ENCODE results near the gene MXRA7. TPM values are rescaled to one million over a fixed set of nuclear protein-coding genes. Genes with fewer than 3 reads are reported as not detected.
"Not testable (repeated sequence)": the region's sequence is repeated elsewhere in the genome, so short reads cannot be mapped to it uniquely, and the experiment has no call there.

The MXRA7 gene
- total RNA-seq, 1 donor from 2014 or later = 236 TPM

DNA sequence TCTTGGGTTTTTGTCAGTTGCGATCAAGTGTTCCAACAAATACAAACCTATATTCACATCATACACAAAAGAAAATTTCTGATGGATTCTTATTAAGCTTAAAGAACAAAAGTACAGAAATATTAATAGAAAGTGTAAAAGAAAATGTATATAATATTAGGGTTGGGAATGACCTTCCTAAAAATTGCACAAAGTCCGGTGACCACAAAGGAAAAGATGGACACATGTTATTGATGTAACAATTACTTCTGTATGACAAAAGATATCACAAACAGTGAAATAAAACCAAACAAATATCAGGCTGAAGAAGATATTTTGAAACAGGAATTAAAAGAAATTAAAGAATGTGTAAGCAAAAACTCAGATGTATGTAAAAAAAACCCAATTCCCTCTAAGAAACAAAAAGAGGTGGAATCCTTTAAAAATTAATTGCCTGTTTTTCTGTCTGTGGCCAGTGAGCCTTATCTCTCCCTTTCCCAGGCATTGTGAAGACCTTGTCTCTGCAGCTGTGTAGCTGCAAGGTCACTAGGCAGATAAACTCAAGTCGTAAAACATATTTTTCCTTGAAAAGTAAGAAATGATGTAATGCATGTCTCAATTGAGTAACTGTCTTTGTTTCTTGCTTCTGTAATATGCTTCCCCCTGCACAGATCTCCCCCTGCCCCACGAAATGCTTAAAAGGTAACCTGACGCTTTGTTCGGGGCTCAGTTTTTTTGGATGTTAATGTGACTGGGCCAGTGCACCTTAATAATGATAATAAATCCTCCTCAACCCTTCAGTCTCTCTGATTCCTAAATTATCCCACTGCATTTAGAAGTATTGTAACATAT, 70.0 kb downstream of the MXRA7 start:
- Mint-ChIP-seq H3K4me1 (ENCODE audit: low read depth, unreplicated experiment) (no peaks in the 10 kb centered on the region), H3K27ac (ENCODE audit: unreplicated experiment) (no peak overlapping the region), H3K4me3 (ENCODE audit: unreplicated experiment) (no peak overlapping the region)

DNA sequence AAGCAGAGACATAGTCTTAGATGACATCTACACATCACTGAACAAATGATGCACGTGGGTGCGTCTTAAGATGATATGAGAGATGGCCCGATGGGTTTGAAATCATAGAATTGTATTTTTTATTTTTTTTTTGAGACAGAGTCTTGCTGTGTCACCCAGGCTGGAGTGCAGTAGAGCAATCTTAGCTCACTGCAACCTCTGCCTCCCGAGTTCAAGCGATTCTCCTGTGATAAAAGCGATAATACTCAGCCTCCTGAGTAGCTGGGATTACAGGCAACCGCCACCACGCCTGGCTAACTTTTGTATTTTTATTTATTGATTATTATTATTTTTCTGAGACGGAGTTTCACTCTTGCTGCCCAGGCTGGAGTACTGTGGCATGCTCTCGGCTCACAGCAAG, 72.5 kb downstream of the MXRA7 start:
- no peak overlapping the region for H3K4me3 Mint-ChIP-seq (ENCODE audit: unreplicated experiment)
- TF ChIP-seq, protein P1, sequence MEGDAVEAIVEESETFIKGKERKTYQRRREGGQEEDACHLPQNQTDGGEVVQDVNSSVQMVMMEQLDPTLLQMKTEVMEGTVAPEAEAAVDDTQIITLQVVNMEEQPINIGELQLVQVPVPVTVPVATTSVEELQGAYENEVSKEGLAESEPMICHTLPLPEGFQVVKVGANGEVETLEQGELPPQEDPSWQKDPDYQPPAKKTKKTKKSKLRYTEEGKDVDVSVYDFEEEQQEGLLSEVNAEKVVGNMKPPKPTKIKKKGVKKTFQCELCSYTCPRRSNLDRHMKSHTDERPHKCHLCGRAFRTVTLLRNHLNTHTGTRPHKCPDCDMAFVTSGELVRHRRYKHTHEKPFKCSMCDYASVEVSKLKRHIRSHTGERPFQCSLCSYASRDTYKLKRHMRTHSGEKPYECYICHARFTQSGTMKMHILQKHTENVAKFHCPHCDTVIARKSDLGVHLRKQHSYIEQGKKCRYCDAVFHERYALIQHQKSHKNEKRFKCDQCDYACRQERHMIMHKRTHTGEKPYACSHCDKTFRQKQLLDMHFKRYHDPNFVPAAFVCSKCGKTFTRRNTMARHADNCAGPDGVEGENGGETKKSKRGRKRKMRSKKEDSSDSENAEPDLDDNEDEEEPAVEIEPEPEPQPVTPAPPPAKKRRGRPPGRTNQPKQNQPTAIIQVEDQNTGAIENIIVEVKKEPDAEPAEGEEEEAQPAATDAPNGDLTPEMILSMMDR (IDR thresholded peaks at IDR 0.05; ENCODE audit: partially characterized antibody, unreplicated experiment) = no peak
- no peaks in the 10 kb centered on the region for H3K4me1 Mint-ChIP-seq (ENCODE audit: low read depth, unreplicated experiment)
- H3K27me3 Mint-ChIP-seq (ENCODE audit: unreplicated experiment) = no peaks in the 10 kb centered on the region
- no peaks in the 10 kb centered on the region for H3K9me3 Mint-ChIP-seq (ENCODE audit: unreplicated experiment)
- DNase-seq = no peak
- no peak overlapping the region for H3K27ac Mint-ChIP-seq (ENCODE audit: unreplicated experiment)
- H3K36me3 Mint-ChIP-seq (ENCODE audit: unreplicated experiment) = no peaks in the 10 kb centered on the region

More for the DNA sequence above, 70.0 kb downstream of the MXRA7 start:
- TF ChIP-seq, protein P1 (IDR thresholded peaks at IDR 0.05; ENCODE audit: partially characterized antibody, unreplicated experiment) = no peak
- Mint-ChIP-seq H3K27me3 (ENCODE audit: unreplicated experiment) (no peaks in the 10 kb centered on the region), H3K36me3 (ENCODE audit: unreplicated experiment) (no peaks in the 10 kb centered on the region), H3K9me3 (ENCODE audit: unreplicated experiment) (peaks cover 2% of the 10 kb centered on the region)
- DNase-seq = no peak

DNA sequence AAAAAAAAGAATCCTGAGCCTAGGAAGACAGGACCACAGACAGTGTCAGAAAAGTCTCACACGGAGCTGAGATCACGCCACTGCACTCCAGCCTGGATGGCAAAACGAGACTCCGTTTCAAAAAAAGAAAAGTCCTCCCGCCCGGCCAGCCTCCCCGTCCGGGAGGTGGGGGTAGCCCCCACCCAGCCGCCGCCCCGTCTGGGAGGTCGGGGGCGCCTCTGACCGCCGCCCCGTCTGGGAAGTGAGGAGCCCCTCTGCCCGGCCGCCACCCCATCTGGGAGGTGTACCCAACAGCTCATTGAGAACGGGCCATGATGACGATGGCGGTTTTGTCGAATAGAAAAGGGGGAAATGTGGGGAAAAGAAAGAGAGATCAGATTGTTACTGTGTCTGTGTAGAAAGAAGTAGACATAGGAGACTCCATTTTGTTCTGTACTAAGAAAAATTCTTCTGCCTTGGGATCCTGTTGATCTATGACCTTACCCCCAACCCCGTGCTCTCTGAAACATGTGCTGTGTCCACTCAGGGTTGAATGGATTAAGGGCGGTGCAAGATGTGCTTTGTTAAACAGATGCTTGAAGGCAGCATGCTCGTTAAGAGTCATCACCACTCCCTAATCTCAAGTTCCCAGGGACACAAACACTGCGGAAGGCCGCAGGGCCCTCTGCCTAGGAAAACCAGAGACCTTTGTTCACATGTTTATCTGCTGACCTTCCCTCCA, 74.1 kb downstream of the MXRA7 start:
- not testable (repeated sequence) for H3K9me3 Mint-ChIP-seq (ENCODE audit: unreplicated experiment); DNase-seq; H3K4me1 Mint-ChIP-seq (ENCODE audit: low read depth, unreplicated experiment); H3K27ac Mint-ChIP-seq (ENCODE audit: unreplicated experiment); H3K4me3 Mint-ChIP-seq (ENCODE audit: unreplicated experiment); H3K36me3 Mint-ChIP-seq (ENCODE audit: unreplicated experiment); H3K27me3 Mint-ChIP-seq (ENCODE audit: unreplicated experiment)

DNA sequence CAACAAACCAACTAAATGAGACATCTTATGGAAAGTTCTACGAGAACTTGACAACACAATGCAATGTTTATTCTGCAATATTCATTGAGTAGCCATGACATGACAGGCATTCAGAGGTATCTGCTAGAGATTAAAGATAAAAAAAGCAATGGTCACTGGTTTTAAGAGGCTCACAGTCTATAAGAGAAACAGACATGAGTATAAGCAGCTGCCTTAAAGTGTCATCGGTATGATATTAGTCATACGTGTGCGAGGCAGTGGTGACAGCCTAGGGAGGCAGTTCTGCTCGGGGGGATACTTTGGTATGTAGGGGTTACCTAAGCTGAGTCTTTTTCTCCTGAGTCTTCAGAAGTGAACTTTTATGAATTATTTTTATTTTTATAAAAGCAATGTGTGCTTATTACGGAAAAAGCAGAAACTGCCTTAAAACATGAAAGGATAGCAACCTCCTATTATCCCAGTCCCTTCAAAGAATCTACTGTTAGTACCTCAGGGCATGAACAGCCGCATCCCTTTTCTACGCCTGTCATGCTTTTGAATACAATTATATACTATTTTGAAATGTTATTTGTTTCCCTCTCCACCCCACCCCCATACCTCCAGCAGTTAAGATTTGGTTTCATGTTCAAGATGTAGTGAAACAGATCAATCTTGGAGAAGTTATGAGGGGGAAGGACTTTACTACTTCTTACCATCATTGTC, 75.0 kb downstream of the MXRA7 start:
- Mint-ChIP-seq H3K36me3 (ENCODE audit: unreplicated experiment) (no peaks in the 10 kb centered on the region), H3K4me1 (ENCODE audit: low read depth, unreplicated experiment) (no peaks in the 10 kb centered on the region), H3K27ac (ENCODE audit: unreplicated experiment) (no peak overlapping the region), H3K9me3 (ENCODE audit: unreplicated experiment) (no peaks in the 10 kb centered on the region), H3K4me3 (ENCODE audit: unreplicated experiment) (no peak overlapping the region), H3K27me3 (ENCODE audit: unreplicated experiment) (no peaks in the 10 kb centered on the region)
- TF ChIP-seq, protein P1 (IDR thresholded peaks at IDR 0.05; ENCODE audit: partially characterized antibody, unreplicated experiment) = no peak
- DNase-seq = no peak

DNA sequence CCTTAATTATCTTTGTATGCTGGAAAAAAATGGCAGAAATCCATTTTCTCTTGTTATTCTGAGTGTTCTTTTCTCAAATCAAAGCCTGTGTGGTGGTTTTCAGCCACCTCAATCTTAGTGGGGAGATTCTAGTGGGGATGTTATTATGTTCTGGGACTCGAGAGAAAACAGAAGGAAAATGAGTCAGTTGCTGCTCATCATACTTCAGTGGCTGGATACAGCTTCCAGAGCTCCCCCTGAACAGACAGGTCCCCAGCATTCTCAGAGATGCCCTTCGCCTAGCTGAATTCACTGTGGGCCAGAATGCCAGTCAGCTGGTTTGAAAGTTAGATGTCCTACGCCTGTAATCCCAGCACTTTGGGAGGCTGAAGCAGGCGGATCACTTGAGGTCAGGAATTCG, 75.7 kb downstream of the MXRA7 start:
- Mint-ChIP-seq H3K27me3 (ENCODE audit: unreplicated experiment) (no peaks in the 10 kb centered on the region), H3K27ac (ENCODE audit: unreplicated experiment) (no peak overlapping the region), H3K4me3 (ENCODE audit: unreplicated experiment) (no peak overlapping the region), H3K36me3 (ENCODE audit: unreplicated experiment) (no peaks in the 10 kb centered on the region), H3K9me3 (ENCODE audit: unreplicated experiment) (no peaks in the 10 kb centered on the region), H3K4me1 (ENCODE audit: low read depth, unreplicated experiment) (no peaks in the 10 kb centered on the region)
- DNase-seq = no peak
- TF ChIP-seq, protein P1 (IDR thresholded peaks at IDR 0.05; ENCODE audit: partially characterized antibody, unreplicated experiment) = no peak

Measured in glutamatergic neuron (in vitro differentiated cells).